Skeletal muscle satellite cell (primary cell): ENCODE measurements around the gene TNFAIP8L2.
A peak's percentile ranks its signal among the peaks of the same experiment; 100 is the strongest.

ENCODE experiments used
- H3K27me3 ChIP-seq: 2 replicates; pipeline ENCODE4 v1.7.0; 2013; ENCODE audit warnings: low read length; ENCODE audit not compliant: control insufficient read depth, insufficient read depth
- H3K36me3 ChIP-seq: 2 replicates; pipeline ENCODE4 v1.7.0; 2013; ENCODE audit warnings: mild to moderate bottlenecking, control low read depth, low read length; ENCODE audit not compliant: insufficient read depth
- H3K4me1 ChIP-seq: 2 replicates; pipeline ENCODE4 v1.7.0; 2013; ENCODE audit warnings: low read length; ENCODE audit not compliant: control insufficient read depth, insufficient read depth
- H3K4me2 ChIP-seq: 2 replicates; pipeline ENCODE4 v1.7.0; 2013; ENCODE audit warnings: mild to moderate bottlenecking, low read length
- H3K4me3 ChIP-seq: 2 replicates; pipeline ENCODE4 v1.7.0; 2013; ENCODE audit warnings: low read length
- H3K9ac ChIP-seq: 2 replicates; pipeline ENCODE4 v1.7.0; 2013; ENCODE audit warnings: mild to moderate bottlenecking, low read depth, low read length, moderate library complexity
- H3K9me3 ChIP-seq: replicated peaks from 2 replicates; pipeline ENCODE4 v1.7.0; 2013; ENCODE audit warnings: mild to moderate bottlenecking, control low read depth, low read length

Gene TNFAIP8L2

GRCh38 chr1:151147132-151147503 is 9.3 kb upstream of the TNFAIP8L2 start:
- peak overlapping the region; percentile 69 for H3K9ac ChIP-seq

GRCh38 chr1:151147665-151148064 is 8.8 kb upstream of the TNFAIP8L2 start:
- Histone ChIP-seq H3K4me3 (no peak overlapping the region), H3K4me2 (no peak overlapping the region), H3K27me3 (no peaks in the 10 kb centered on the region), H3K9me3 (no peaks in the 10 kb centered on the region), H3K9ac (peak overlapping the region; percentile 69), H3K36me3 (no peaks in the 10 kb centered on the region), H3K4me1 (peaks cover 25% of the 10 kb centered on the region)

More at GRCh38 chr1:151147132-151147503, 9.3 kb upstream of the TNFAIP8L2 start:
- H3K4me1 ChIP-seq: peaks cover 25% of the 10 kb centered on the region
- H3K4me2 ChIP-seq: peak overlapping the region; percentile 91
- no peaks in the 10 kb centered on the region for H3K36me3 ChIP-seq
- H3K27me3 ChIP-seq: no peaks in the 10 kb centered on the region
- no peaks in the 10 kb centered on the region for H3K9me3 ChIP-seq
- peak overlapping the region; percentile 79 for H3K4me3 ChIP-seq

- Histone ChIP-seq H3K4me2 (no peak overlapping the region), H3K27me3 (no peaks in the 10 kb centered on the region), H3K9me3 (no peaks in the 10 kb centered on the region), H3K36me3 (peaks cover 34% of the 10 kb centered on the region), H3K9ac (no peak overlapping the region), H3K4me1 (no peaks in the 10 kb centered on the region), H3K4me3 (no peak overlapping the region)
Observed at GRCh38 chr1:151157067-151157531, 650 bp downstream of the TNFAIP8L2 start.

GRCh38 chr1:151158326-151158725 is 1.9 kb downstream of the TNFAIP8L2 start:
- Histone ChIP-seq H3K4me1 (no peaks in the 10 kb centered on the region), H3K9ac (no peak overlapping the region), H3K36me3 (peaks cover 34% of the 10 kb centered on the region), H3K4me3 (no peak overlapping the region), H3K4me2 (no peak overlapping the region), H3K9me3 (no peaks in the 10 kb centered on the region), H3K27me3 (no peaks in the 10 kb centered on the region)

GRCh38 chr1:151158751-151159251 is 2.4 kb downstream of the TNFAIP8L2 start:
- Histone ChIP-seq H3K36me3 (peaks cover 34% of the 10 kb centered on the region), H3K4me3 (no peak overlapping the region), H3K4me1 (no peaks in the 10 kb centered on the region), H3K9ac (no peak overlapping the region), H3K4me2 (no peak overlapping the region), H3K9me3 (no peaks in the 10 kb centered on the region), H3K27me3 (no peaks in the 10 kb centered on the region)

- H3K4me1 ChIP-seq: peaks cover 4% of the 10 kb centered on the region
- no peak overlapping the region for H3K4me3 ChIP-seq
- no peaks in the 10 kb centered on the region for H3K9me3 ChIP-seq
- H3K27me3 ChIP-seq: no peaks in the 10 kb centered on the region
- H3K4me2 ChIP-seq: no peak overlapping the region
- no peak overlapping the region for H3K9ac ChIP-seq
- peaks cover 34% of the 10 kb centered on the region for H3K36me3 ChIP-seq
Observed at GRCh38 chr1:151159373-151159772, 2.9 kb downstream of the TNFAIP8L2 start.

- Histone ChIP-seq H3K36me3 (peaks cover 33% of the 10 kb centered on the region), H3K9ac (peak overlapping the region; percentile 92)
Observed at GRCh38 chr1:151164732-151165280, 8.4 kb downstream of the TNFAIP8L2 start.

GRCh38 chr1:151165281-151165737 is 8.9 kb downstream of the TNFAIP8L2 start:
- peak overlapping the region; percentile 91 for H3K4me3 ChIP-seq
- peaks cover 20% of the 10 kb centered on the region for H3K4me1 ChIP-seq
- no peaks in the 10 kb centered on the region for H3K27me3 ChIP-seq
- peak overlapping the region; percentile 87 for H3K4me2 ChIP-seq
- no peaks in the 10 kb centered on the region for H3K9me3 ChIP-seq
- peaks cover 35% of the 10 kb centered on the region for H3K36me3 ChIP-seq
- peak overlapping the region; percentile 92 for H3K9ac ChIP-seq

More at GRCh38 chr1:151164732-151165280, 8.4 kb downstream of the TNFAIP8L2 start:
- Histone ChIP-seq H3K27me3 (no peaks in the 10 kb centered on the region), H3K4me2 (peak overlapping the region; percentile 87), H3K4me3 (peak overlapping the region; percentile 91), H3K4me1 (peaks cover 20% of the 10 kb centered on the region), H3K9me3 (no peaks in the 10 kb centered on the region)

GRCh38 chr1:151165738-151166504 is 9.5 kb downstream of the TNFAIP8L2 start, which contains the start of the genes LYSMD1 and SCNM1:
LYSMD1 (minus strand) TSS chr1:151165902; CDS start chr1:151165258, 644 bp downstream.
SCNM1 (plus strand) TSS chr1:151166144; CDS start chr1:151166153, 9 bp downstream.
- Histone ChIP-seq H3K4me1 (peaks cover 20% of the 10 kb centered on the region), H3K9me3 (no peaks in the 10 kb centered on the region), H3K27me3 (no peaks in the 10 kb centered on the region), H3K4me2 (peak within 1 kb of the TSS; percentile 96), H3K4me3 (peak within 1 kb of the TSS; percentile 91), H3K36me3 (peaks cover 35% of the 10 kb centered on the region), H3K9ac (peak within 1 kb of the TSS; percentile 92)

- peaks cover 34% of the 10 kb centered on the region for H3K36me3 ChIP-seq
- no peaks in the 10 kb centered on the region for H3K9me3 ChIP-seq
- peak overlapping the region; percentile 96 for H3K4me2 ChIP-seq
- H3K27me3 ChIP-seq: no peaks in the 10 kb centered on the region
- H3K4me1 ChIP-seq: peaks cover 20% of the 10 kb centered on the region
- peak overlapping the region; percentile 92 for H3K9ac ChIP-seq
- H3K4me3 ChIP-seq: peak overlapping the region; percentile 91
Observed at GRCh38 chr1:151166505-151166956, 10.1 kb downstream of the TNFAIP8L2 start.

GRCh38 chr1:151167116-151167515 is 10.7 kb downstream of the TNFAIP8L2 start:
- peaks cover 20% of the 10 kb centered on the region for H3K4me1 ChIP-seq
- H3K4me2 ChIP-seq: peak overlapping the region; percentile 96
- H3K36me3 ChIP-seq: peaks cover 30% of the 10 kb centered on the region
- no peaks in the 10 kb centered on the region for H3K27me3 ChIP-seq
- no peaks in the 10 kb centered on the region for H3K9me3 ChIP-seq
- peak overlapping the region; percentile 92 for H3K9ac ChIP-seq
- peak overlapping the region; percentile 91 for H3K4me3 ChIP-seq
